Left lung (tissue), 10 donors: ENCODE measurements around the gene GFER. TPM values are rescaled to one million over a fixed set of nuclear protein-coding genes. Genes with fewer than 3 reads are reported as not detected.

ENCODE experiments used
- ATAC-seq: fragments of 200-7000 bp; cut with Tn5 transposase; one replicate; pipeline ENCODE4 v1.9.1; 2020; ENCODE audit warnings: moderate library complexity
- DNase-seq, 4 donors: peaks; one replicate each; pipeline ENCODE4 v3.0.0-alpha.2; 2013 to 2020
- H3K27ac ChIP-seq, 2 donors: fragments of 200-600 bp; sonication (generic) in 1 of 2; one replicate each; pipeline versions ENCODE4 v1.5.0 to v1.8.0; 2020 to 2021
- H3K27me3 ChIP-seq, 2 donors: fragments of 200-600 bp; sonication (generic) in 1 of 2; one replicate each; pipeline versions ENCODE4 v1.5.0 to v1.8.0; 2020 to 2021
- H3K36me3 ChIP-seq, 2 donors: fragments of 200-600 bp; sonication (generic) in 1 of 2; one replicate each; pipeline versions ENCODE4 v1.5.0 to v1.8.0; 2020 to 2021
- H3K4me1 ChIP-seq, 2 donors: fragments of 200-600 bp; one replicate each; pipeline ENCODE4 v1.8.0; 2021
- H3K4me3 ChIP-seq, 2 donors: fragments of 200-600 bp; sonication (generic) in 1 of 2; one replicate each; pipeline versions ENCODE4 v1.5.0 to v1.8.0; 2020 to 2021; ENCODE audit warnings: mild to moderate bottlenecking in 1 of 2
- H3K9me3 ChIP-seq, 2 donors: fragments of 200-600 bp; sonication (generic) in 1 of 2; one replicate each; pipeline versions ENCODE4 v1.5.0 to v1.8.0; 2020 to 2021
- CTCF ChIP-seq, 2 donors: fragments of 200-600 bp; sonication (generic) in 1 of 2; IDR thresholded peaks; one replicate each; pipeline versions ENCODE4 v1.5.0 to v1.8.0; 2021; ENCODE audit warnings: antibody characterized with exemption in 2 of 2
- intact Hi-C, 2 donors: fragments of 100-400 bp; cut with DNase I; formaldehyde crosslinking; loops; one replicate each; pipeline versions ENCODE4 v1.11.2 to v1.14.2; 2022
- polyA plus RNA-seq, 6 donors: library from polyadenylated mRNA; unstranded; fragments of 120-200 nt; gene quantifications; one replicate each; pipeline ENCODE4 v1.2.1, GENCODE V29; 2013; ENCODE audit not compliant: insufficient read length in 6 of 6
- total RNA-seq, 2 donors: library from RNA; stranded (reverse); fragmentation: NEBNext Ultra II Directional; extraction: Animal tissue kit (Norgen Biotek cat#: 25700); gene quantifications; one replicate each; pipeline ENCODE4 v1.2.1, GENCODE V29; 2021
- donor health status: DM: no; HTN: yes; CAD: no.
- donor health status: DM: no; HTN: no; CAD: no.

The GFER gene
- total and polyA plus RNA-seq, 8 donors = 15.7 to 26.1 (median 20.0) TPM

- no peak overlapping the region for H3K4me3 ChIP-seq
- intact Hi-C loops = no loop called here
- no peak for TF ChIP-seq CTCF (IDR thresholded peaks at IDR 0.05)
- H3K4me1 ChIP-seq = peaks cover 4 to 20% of the 10 kb centered on the region in 2 donors
- ATAC-seq = no peak
- H3K27me3 ChIP-seq = peaks cover 24 to 56% of the 10 kb centered on the region in 2 donors
- no peak overlapping the region for H3K27ac ChIP-seq
- peak in 1 of 4 donors; percentile 73 for DNase-seq
- H3K36me3 ChIP-seq = peaks cover 0 to 57% of the 10 kb centered on the region in 2 donors
- no peaks in the 10 kb centered on the region for H3K9me3 ChIP-seq
These were observed 6.1 kb upstream of the GFER start for GRCh38 chr16:1977875-1978268.

GRCh38 chr16:1978476-1979120, 5.4 kb upstream of the GFER start:
- TF ChIP-seq CTCF (IDR thresholded peaks at IDR 0.05) = no peak
- Histone ChIP-seq H3K9me3 (no peaks in the 10 kb centered on the region), H3K27me3 (peaks cover 24 to 63% of the 10 kb centered on the region in 2 donors), H3K36me3 (peaks cover 0 to 57% of the 10 kb centered on the region in 2 donors), H3K4me3 (peak overlapping the region in 1 of 2 donors; percentile 32), H3K27ac (peak overlapping the region in 1 of 2 donors; percentile 57), H3K4me1 (peaks cover 5 to 20% of the 10 kb centered on the region in 2 donors)
- DNase-seq (peak in 1 of 4 donors; percentile 76), ATAC-seq (no peak)
- intact Hi-C loops = no loop called here

DNA sequence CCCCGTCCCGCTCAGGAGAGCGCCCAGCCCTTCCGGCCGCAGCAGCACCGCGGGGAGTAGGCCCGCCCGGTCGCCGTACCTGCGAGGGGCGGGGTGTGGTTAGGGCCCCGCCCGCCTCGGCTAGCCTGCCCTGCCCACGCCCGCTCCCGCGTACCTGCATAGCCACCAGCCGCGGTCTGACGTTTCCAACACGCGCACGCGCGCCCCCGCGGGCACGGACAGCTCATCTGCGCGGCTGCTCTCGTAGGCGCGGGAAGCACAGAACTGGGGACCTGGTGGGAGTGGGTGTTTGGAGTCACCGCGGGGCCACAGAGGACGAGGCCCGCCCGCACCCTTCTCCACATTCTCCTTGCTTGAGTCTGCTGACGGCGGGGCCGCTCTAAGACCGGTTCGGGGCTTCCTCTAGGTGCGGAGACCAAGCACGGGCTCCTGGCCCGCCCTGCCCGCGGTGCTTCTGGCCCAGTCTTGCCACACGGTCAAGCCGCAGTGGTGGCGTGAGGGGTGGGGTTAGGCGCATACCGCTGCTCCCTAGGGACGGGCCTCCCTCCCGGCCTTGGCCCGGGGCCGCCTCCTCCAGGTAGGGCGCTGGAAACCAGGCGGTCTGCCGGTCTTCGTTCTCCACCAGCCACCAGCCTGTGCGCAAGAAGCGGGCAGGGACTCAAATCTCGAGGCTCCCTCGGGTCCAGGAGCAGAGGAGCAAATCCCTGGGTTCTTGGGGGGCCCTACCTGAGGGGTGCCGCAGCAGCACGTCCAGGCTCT, 4.5 kb upstream of the GFER start:
- Histone ChIP-seq H3K4me3 (peak overlapping the region in 1 of 2 donors; percentile 32), H3K27me3 (peaks cover 24 to 64% of the 10 kb centered on the region in 2 donors), H3K27ac (peak overlapping the region; percentile 57 to 63), H3K9me3 (no peaks in the 10 kb centered on the region), H3K36me3 (peaks cover 0 to 51% of the 10 kb centered on the region in 2 donors), H3K4me1 (peaks cover 5 to 19% of the 10 kb centered on the region in 2 donors)
- ATAC-seq = peak; percentile 77
- DNase-seq = peak in 3 of 4 donors; percentile 49 to 93 (median 85)
- no peak for TF ChIP-seq CTCF (IDR thresholded peaks at IDR 0.05)
- intact Hi-C loops = no loop called here

DNA sequence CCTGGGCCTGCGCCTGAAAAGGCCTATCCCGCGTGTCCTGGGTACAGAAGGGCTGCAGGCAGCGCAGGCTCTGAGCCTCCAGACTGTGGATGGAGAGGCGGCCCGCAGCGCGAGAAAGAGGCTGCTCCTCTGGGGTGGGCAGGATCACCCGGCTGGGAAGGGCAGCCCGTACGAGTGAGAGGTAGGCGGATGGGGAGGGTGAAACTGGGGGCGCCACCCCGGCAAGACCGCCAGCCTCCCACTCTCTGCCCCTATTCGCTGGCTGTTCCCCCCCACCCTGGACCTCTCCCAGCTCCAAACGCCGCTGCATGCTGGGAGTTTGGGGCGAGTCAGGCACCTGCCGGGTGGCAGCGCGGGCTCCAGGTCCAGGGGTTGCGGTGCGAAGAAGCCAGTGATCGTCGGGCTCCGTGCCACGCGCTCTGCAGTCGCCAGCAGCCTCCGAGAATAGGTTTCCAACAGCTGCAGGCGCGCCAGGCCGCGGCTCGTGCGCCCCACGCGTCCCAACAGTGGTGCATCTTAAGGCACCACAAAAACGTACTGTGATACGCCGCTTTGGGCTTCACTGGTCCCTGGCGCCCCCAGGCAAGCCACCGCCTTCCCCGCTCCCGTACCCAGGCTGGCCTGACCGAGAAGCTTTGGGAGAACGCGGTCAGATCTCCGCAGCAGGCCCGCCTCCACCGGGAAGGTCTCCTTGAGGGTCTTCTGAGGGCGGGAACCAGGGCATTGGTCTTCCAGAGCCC, 3.8 kb upstream of the GFER start:
- Histone ChIP-seq H3K4me1 (peaks cover 12 to 27% of the 10 kb centered on the region in 2 donors), H3K27ac (peak overlapping the region; percentile 57 to 63), H3K9me3 (no peaks in the 10 kb centered on the region), H3K27me3 (peaks cover 24 to 64% of the 10 kb centered on the region in 2 donors), H3K36me3 (peaks cover 0 to 45% of the 10 kb centered on the region in 2 donors), H3K4me3 (peak overlapping the region in 1 of 2 donors; percentile 32)
- intact Hi-C loops = no loop called here
- TF ChIP-seq CTCF (IDR thresholded peaks at IDR 0.05) = no peak
- peak in 1 of 4 donors; percentile 78 for DNase-seq
- ATAC-seq = peak; percentile 1
